ENCODE results near the gene MYRF.

- TF ChIP-seq KLF17 (tag by site-specific recombination; IDR thresholded peaks at IDR 0.05) (no peak), ZNF398 (tag by site-specific recombination; IDR thresholded peaks at IDR 0.05) (no peak), ZFP69B (tag by site-specific recombination; IDR thresholded peaks at IDR 0.05) (no peak), CTCF (tag by site-specific recombination; IDR thresholded peaks at IDR 0.05) (no peak), ZEB2 (tag by site-specific recombination; IDR thresholded peaks at IDR 0.05) (no peak)
These were observed 83.8 kb downstream of the MYRF start for GRCh38 chr11:61836193-61836592.
